Mesothelial cell of epicardium (in vitro differentiated cells): ENCODE results near the gene GALNT2. TPM values are rescaled to one million over a fixed set of nuclear protein-coding genes. Genes with fewer than 3 reads are reported as not detected.

Experiments
- DNase-seq, 2 experiments: peaks; one replicate each; pipeline ENCODE4 v3.0.0; 2021; ENCODE audit warnings: low spot score in 2 of 2; ENCODE audit not compliant: unreplicated experiment in 2 of 2
- H3K27ac Mint-ChIP-seq: 2 replicates; pipeline ENCODE4 v1.8.0; 2021; ENCODE audit warnings: mixed read lengths
- H3K27me3 Mint-ChIP-seq: 2 replicates; pipeline ENCODE4 v1.8.0; 2021; ENCODE audit warnings: low read depth, mixed read lengths
- H3K36me3 Mint-ChIP-seq: 2 replicates; pipeline ENCODE4 v1.8.0; 2021; ENCODE audit warnings: mixed read lengths
- H3K4me1 Mint-ChIP-seq: 2 replicates; pipeline ENCODE4 v1.8.0; 2021; ENCODE audit warnings: mixed read lengths
- H3K4me3 Mint-ChIP-seq: 2 replicates; pipeline ENCODE4 v1.8.0; 2021; ENCODE audit warnings: mild to moderate bottlenecking, moderate library complexity, mixed read lengths
- H3K9me3 Mint-ChIP-seq: 2 replicates; pipeline ENCODE4 v1.8.0; 2021; ENCODE audit warnings: mixed read lengths
- total RNA-seq: library from RNA; stranded (reverse); gene quantifications from 3 replicates; pipeline ENCODE4 v1.2.1, GENCODE V29; 2021
- TF ChIP-seq, protein P1 (sequence below): fragments of 200-600 bp; sonication (generic); IDR thresholded peaks from one replicate; pipeline ENCODE4 v1.5.0; 2021; ENCODE audit warnings: antibody characterized with exemption; ENCODE audit not compliant: unreplicated experiment

GALNT2 gene
- total RNA-seq, 1 donor from 2014 or later = 48.3 TPM

GRCh38 chr1:230100932-230101331, 33.9 kb downstream of the GALNT2 start:
- H3K9me3 Mint-ChIP-seq = no peaks in the 10 kb centered on the region
- no peak for DNase-seq
- H3K4me3 Mint-ChIP-seq = no peak overlapping the region
- TF ChIP-seq, protein P1, sequence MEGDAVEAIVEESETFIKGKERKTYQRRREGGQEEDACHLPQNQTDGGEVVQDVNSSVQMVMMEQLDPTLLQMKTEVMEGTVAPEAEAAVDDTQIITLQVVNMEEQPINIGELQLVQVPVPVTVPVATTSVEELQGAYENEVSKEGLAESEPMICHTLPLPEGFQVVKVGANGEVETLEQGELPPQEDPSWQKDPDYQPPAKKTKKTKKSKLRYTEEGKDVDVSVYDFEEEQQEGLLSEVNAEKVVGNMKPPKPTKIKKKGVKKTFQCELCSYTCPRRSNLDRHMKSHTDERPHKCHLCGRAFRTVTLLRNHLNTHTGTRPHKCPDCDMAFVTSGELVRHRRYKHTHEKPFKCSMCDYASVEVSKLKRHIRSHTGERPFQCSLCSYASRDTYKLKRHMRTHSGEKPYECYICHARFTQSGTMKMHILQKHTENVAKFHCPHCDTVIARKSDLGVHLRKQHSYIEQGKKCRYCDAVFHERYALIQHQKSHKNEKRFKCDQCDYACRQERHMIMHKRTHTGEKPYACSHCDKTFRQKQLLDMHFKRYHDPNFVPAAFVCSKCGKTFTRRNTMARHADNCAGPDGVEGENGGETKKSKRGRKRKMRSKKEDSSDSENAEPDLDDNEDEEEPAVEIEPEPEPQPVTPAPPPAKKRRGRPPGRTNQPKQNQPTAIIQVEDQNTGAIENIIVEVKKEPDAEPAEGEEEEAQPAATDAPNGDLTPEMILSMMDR = no peak
- peaks cover 33% of the 10 kb centered on the region for H3K4me1 Mint-ChIP-seq
- H3K27me3 Mint-ChIP-seq = no peaks in the 10 kb centered on the region
- no peaks in the 10 kb centered on the region for H3K36me3 Mint-ChIP-seq
- H3K27ac Mint-ChIP-seq = no peak overlapping the region

DNA sequence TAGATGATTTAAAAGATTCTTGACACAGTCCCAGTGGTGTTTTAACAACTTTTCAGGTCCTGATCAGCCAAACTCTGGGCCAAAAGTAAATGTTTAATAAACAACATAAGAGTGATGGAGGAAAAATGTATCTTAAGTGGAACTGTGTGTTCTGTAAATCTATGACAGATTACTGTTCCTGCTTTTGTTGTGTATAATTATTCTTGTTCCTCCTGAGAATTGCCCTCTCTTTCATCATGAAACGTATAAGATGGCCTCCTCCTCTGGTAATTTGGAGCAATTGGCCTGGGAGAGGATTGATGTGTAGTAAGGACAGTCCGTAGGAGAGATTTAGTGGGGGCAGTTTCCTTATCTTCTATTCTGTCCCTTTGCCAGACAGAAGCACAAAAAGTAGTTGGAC, 34.5 kb downstream of the GALNT2 start:
- H3K4me1 Mint-ChIP-seq = peaks cover 29% of the 10 kb centered on the region
- H3K36me3 Mint-ChIP-seq = no peaks in the 10 kb centered on the region
- no peak overlapping the region for H3K27ac Mint-ChIP-seq
- DNase-seq = no peak
- H3K9me3 Mint-ChIP-seq = no peaks in the 10 kb centered on the region
- TF ChIP-seq, protein P1 = no peak
- no peaks in the 10 kb centered on the region for H3K27me3 Mint-ChIP-seq
- H3K4me3 Mint-ChIP-seq = no peak overlapping the region

DNA sequence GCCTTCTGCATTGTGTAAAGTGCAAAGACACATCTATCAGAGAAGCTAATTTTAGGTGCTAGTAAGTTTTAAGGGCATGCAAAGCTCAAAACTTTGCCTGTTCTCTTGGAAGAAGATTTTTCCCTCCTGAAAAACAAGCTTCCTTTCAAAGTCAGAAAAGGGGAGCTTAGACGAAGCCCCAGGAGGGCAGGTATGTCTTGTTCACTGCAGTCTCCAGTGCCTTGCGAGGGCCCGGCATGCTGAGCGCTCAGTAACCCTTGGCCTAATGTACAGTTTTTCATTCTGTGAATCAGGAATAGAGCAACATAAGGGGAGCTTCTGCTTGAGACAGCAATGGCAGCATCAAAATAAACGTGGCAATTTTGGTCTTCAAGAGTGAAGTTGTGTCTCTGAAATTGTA, 35.0 kb downstream of the GALNT2 start:
- no peaks in the 10 kb centered on the region for H3K27me3 Mint-ChIP-seq
- no peak overlapping the region for H3K4me3 Mint-ChIP-seq
- H3K9me3 Mint-ChIP-seq = no peaks in the 10 kb centered on the region
- TF ChIP-seq, protein P1 = no peak
- no peak overlapping the region for H3K27ac Mint-ChIP-seq
- peaks cover 32% of the 10 kb centered on the region for H3K4me1 Mint-ChIP-seq
- no peaks in the 10 kb centered on the region for H3K36me3 Mint-ChIP-seq
- DNase-seq = no peak

- Mint-ChIP-seq H3K27me3 (no peaks in the 10 kb centered on the region), H3K9me3 (no peaks in the 10 kb centered on the region), H3K27ac (no peak overlapping the region), H3K36me3 (no peaks in the 10 kb centered on the region), H3K4me1 (peaks cover 35% of the 10 kb centered on the region), H3K4me3 (no peak overlapping the region)
- DNase-seq = no peak
- TF ChIP-seq, protein P1 = no peak
Measured at GRCh38 chr1:230102472-230102871, 35.4 kb downstream of the GALNT2 start.

- no peak for DNase-seq
- Mint-ChIP-seq H3K27me3 (no peaks in the 10 kb centered on the region), H3K4me3 (no peak overlapping the region), H3K36me3 (no peaks in the 10 kb centered on the region), H3K4me1 (peaks cover 35% of the 10 kb centered on the region), H3K9me3 (no peaks in the 10 kb centered on the region), H3K27ac (no peak overlapping the region)
- TF ChIP-seq, protein P1 = no peak
Measured at GRCh38 chr1:230103306-230104173, 36.5 kb downstream of the GALNT2 start.
